GM21390 (cell line): ENCODE measurements around the gene ZSWIM3.

Source experiments
- ATAC-seq: cut with Tn5 transposase; IDR thresholded peaks from one replicate; pipeline ENCODE4 v1.9.1; 2021; ENCODE audit not compliant: unreplicated experiment

ZSWIM3 gene

DNA sequence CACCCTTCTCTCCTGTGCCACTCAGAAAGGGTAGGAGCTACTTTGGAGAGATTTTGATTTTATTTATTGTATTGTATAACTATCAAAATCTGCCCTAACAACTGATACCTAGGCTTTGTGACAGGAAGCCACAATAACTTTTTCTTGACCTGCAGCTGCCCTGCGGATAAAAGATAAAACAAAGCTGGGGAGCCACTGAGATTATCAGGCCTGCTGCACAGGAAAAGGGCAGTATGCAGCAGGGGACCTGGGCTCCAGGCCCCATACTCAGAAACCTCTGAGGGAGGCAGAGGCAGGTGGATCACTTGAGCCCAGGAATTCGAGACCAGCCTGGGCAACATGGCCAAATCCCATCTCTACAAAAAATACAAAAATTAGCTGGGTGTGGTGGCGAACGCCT is 24.8 kb upstream of the ZSWIM3 start:
- no peak for ATAC-seq

DNA sequence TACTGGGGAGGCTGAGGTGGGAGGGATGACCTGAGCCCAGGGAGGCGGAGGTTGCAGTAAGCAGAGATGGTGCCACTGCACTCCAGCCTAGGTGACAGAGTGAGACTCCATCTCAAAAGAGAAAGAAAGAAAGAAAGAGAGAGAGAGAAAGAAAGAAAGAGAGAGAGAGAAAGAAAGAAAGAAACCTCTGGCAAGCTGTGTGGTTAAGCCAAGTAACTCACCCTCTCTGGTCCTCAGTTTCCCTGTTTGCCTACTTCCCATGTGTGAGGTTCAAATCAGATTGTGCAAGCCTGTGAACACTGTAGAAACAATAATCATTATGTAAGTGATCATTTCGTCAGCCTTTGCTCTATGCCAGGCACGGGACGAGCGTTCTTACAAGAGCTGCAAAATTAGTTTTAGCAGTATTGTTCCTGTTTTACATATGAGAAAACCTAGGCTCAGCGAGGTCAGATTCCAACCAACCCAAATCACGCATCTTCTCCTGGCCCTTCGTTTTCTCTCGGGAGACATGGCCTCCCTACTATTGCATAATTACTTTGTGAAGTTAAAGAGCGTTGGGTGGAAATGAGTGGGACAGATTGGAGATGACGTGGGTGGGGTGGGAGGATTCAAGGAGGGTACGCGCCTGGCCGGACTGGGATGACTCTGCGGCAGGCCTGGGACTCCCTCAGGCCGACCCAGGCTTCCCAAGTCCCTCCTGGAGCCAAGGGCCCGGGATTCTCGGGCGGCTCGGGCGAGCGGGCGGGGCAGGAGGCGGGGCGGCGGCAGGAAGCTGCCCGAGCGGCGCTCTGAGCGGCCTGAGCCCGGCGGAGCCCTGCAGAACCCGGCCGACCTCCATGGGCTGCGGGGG is 24.2 kb upstream of the ZSWIM3 start, which contains the start of gene SNX21:
TSS of gene SNX21 (plus strand) at position 770 of the 853 bp plus-strand sequence. CDS start 121 bp downstream, outside the sequence.
- no peak for ATAC-seq

DNA sequence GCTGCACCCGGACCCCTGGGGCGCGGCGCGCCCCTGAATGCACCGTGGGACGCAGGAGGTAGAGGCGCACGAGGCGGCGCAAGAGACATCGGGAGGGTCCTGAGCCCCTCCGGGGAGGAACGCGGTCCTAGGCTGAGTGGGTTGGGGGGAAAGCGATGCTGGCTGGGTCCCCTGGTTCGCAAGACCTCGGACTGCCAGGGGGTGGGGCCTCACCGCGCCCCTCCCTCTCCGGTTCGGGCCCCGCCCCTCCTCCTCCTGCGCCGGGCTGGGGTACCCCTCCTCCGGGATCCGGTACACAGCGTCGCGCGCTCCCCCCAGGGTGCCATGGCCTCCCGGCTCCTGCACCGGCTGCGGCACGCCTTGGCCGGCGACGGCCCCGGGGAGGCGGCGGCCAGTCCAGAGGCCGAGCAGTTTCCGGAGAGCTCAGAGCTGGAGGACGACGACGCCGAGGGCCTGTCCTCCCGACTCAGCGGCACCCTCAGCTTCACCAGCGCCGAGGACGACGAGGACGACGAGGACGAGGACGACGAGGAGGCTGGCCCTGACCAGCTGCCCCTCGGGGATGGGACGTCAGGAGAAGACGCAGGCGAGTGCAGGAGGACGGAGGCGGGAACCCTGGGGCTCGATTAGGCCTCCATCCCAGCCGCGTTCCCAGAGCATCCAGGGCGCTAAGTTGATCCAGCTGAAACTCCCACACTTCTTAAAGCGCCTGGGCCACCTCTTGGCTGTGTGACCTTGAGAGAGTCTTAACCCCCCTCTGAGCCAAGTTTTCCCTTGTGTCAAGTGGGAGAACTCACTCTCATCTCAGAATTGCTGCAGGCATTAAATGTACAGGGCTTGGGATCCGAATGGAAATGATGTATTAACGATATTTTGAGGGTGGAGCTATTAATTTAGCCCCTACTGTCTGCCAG is 23.3 kb upstream of the ZSWIM3 start:
- ATAC-seq = no peak

DNA sequence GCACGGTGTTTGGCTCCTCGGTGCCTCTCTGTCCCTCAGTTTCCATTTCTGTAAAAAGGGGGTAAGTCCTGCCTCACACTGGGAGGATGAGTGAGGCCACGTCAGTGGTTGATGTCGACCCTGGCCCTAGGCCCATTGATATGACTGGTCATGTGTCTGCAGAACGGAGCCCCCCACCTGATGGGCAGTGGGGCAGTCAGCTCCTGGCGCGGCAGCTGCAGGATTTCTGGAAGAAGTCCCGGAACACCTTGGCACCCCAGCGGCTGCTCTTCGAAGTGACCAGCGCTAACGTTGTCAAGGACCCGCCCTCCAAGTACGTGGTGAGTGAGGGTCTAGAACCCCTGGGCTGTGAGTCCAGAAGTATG is 22.6 kb upstream of the ZSWIM3 start:
- ATAC-seq = no peak

DNA sequence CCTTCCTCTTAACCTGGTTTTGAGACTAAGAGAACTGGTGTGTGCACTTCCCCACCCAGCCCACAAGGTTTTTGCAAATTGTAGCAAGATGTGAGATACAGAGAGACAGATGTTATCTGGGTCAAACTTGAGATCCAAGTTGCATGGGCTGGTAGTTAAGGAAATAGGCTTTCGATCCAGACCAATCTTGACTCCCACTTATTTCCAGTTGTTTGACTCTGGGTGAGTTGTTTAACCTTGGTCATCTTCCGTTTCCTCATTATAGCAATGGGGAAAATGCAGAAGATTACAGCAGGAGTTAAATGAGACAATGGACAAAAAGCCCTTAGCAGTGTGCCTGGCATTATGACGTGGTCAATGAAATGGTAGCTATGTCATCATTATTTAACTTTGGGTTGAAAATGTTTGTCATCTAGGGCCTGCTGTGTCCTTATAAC is 22.1 kb upstream of the ZSWIM3 start:
- ATAC-seq = no peak

DNA sequence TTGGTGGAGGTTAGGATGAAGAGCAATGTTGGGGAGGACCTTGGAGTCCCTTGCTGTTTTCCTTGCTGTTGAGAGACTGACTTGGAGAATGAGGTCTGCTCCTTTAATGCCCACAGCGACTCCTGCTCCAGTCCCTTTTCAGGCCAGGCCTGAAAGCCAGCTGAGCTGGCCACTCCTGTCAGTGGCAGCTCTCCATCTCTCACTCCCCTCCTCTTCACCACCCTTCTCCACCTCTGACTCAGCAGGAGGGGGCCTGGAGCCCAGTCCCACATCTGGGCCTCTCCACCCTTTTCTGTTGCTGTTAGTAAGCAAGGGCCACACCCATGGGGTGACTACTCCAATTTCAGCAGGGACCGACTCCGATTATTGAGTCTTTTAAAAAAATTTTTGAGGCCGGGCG is 21.6 kb upstream of the ZSWIM3 start:
- no peak for ATAC-seq

DNA sequence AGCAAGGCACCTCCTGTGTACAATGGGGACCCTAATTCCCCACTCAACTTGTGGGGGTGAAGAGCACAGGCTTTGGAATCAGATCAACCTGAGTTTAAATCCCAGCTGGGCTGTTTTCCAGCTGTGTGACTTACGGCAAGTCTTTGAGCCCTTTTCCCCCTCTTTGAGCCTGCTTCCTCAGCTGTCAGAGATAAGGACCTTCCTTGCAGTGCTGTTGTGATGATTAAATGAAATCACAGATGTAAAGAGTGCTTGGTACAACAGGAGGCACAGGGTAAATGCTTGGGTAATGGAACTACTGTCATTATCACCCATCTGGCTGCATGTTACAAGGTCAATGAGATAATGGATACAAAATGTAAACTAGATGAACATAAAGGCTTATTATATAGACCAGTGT is 20.6 kb upstream of the ZSWIM3 start:
- no peak for ATAC-seq

DNA sequence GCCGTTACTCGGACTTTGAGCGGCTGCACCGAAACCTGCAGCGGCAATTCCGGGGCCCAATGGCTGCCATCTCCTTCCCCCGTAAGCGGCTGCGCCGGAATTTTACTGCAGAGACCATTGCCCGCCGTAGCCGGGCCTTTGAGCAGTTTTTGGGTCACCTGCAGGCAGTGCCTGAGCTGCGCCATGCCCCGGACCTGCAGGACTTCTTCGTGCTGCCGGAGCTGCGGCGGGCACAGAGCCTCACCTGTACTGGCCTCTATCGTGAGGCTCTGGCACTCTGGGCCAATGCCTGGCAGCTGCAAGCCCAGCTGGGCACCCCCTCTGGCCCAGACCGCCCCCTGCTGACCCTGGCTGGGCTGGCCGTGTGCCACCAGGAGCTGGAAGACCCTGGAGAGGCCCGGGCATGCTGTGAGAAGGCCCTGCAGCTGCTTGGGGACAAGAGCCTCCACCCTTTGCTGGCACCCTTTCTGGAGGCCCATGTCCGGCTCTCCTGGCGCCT is 16.7 kb upstream of the ZSWIM3 start:
- ATAC-seq = no peak

DNA sequence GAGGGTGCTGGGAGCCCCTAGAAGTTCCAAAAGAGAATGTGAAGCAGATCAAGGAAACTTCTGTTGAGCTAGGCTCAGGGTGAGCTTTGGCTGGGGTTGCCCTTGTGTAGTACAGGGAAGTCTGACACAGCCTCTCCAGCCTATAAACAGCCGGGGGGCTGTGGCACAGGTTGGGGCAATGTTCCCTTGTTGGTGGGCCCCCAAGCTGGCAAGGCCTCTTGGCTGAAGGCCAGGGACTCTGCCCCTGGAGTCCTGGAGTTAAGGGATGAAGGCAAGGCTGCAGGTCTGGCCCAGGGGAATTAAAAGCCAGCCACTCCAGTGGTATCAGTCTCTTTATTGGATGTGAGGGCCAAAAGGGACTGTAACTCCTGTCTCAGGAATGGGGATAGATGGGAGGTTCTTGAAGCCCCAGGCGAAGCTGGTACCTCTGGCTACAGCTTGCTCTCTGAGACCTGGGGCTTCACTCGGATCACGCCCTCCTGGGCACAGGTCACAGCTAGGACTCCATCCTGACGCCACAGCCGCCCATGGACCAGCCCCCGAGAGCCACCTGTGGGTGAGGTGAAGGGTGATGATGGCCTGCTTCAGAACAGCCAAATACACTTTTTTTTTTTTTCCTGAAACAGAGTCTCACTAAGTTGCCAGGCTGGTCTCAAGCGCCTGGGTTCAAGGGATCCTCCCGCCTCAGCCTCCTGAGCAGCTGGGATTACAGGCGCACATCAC is 15.8 kb upstream of the ZSWIM3 start:
- no peak for ATAC-seq

DNA sequence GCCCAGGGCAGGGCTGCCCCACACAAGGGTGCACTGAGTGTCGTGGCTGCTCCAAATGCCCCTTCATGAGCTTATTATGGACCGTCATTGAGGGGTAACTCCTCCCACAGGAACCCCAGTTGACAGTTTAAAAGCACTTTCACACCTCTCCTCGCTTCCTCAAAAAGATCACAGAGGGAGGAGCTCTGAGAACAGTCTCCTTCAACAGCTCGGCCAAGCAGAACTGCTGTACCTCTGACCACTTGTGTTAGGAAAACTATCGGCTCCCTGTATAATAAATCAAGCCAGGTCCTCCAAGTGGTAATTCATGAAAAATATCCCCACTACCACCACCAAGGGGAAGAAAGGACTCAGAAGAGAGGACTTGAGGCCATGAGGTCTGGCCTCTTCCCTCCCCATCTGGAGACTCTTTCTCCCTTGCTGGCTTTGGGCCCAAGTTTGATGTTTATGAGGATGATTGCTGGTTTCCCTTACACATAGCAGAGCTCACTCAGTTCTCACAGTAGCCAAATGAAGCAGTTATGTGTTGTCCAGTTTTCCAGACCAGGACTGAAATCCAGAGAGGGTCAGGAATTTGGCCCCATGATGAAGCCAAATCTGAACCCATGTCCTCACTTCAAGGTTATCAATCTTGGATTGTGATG is 15.1 kb upstream of the ZSWIM3 start:
- peak; percentile 81 for ATAC-seq

DNA sequence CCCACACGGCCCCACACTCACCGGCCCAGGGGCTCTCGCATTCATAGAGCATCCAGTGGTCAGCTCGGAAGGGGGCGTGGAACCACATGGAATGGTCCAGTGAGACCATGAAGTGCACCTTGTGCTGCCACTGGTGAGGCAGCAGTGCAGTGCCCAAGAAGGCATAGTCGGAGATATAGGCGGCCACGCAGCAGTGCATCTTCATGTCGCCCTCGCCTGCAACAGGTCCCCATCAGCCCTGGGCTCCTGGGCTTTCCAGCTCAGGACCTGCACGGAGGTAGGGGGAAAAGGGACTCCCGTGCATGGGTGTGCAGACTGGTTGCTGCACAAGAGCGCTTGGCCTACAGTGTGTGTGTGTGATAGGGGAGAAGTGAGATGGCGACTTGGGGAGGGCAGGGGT is 13.9 kb upstream of the ZSWIM3 start:
- no peak for ATAC-seq

DNA sequence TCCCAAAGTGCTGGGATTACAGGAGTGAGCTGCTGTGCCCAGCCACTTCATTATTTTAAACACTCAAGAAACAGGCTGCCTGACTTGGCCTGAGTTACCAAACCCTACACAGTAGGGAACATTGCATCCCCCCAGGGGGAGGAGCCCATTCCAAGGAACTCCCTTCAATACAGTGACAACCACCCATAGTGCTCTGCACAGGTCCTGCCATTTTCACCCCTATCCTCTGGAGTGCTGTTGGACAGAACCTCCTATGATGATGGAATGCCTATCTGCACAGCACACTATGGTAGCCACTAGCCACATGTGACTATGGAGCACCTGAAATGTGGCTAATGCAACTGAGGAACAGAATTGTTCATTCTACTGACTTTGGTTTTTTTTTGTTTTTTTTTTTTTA is 12.0 kb upstream of the ZSWIM3 start:
- ATAC-seq = no peak

DNA sequence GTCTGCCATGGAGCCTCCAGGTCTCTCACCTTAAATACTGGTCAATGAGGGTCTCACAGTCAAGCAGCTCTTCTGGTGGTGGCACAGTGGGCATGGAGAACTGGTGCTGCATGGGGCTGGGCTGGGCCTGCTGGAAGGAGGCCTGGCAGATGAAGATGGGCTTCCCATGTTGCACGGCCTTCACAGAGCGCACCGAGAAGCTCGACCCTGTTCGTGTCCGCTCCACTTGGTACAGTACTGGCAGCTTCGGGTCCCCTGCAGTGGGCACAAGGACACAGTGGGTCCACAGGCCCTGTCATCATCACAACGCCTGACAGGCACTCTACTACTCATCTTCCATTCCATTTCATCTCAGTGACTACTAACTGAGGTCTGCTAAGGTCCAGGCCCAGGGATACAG is 9.0 kb upstream of the ZSWIM3 start:
- no peak for ATAC-seq

DNA sequence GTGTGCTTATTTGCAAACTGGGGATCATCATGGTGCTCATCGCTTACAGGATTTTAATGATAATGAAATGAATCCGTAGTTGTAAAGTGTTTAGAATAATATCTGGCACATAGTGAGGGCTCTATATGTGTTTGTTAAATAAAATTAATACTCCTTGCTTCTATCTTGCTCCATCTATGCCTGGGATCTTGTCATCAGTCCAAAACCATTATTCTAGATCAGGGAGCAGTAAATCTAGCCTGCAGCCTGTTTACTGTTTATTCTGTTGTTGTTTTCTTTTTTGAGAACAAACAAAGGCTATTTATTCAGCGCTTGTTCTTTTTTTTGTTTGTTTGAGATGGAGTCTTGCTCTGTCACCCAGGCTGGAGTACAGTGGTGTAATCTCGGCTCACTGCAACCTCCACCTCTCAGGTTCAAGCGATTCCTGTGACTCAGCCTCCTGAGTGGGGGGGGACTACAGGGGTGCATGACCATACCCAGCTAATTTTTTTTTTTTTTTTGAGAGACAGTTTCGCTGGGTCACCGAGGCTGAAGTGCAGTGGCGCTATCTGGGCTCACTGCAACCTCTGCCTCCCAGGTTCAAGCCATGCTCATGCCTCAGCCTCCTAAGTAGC is 8.3 kb upstream of the ZSWIM3 start:
- ATAC-seq = no peak

DNA sequence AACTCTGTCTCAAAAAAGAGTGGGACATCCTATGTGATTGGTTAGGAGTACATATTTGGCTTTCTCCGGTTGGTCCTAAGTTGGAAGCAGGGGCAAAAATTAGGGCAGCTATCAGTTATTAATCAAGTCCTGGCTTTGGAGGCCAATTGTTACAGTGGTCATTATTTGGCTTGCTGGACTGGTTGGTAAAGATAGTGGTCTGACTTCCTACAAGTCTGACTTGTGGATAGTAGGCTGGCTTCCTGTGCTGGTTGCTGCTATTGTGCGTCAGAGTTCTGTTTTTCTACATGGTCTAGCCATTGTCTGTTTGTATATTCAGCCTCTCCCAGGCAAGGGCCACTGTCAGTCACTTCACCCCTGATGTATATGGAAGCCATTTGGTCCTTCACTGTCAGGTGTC is 7.2 kb upstream of the ZSWIM3 start:
- ATAC-seq = no peak

DNA sequence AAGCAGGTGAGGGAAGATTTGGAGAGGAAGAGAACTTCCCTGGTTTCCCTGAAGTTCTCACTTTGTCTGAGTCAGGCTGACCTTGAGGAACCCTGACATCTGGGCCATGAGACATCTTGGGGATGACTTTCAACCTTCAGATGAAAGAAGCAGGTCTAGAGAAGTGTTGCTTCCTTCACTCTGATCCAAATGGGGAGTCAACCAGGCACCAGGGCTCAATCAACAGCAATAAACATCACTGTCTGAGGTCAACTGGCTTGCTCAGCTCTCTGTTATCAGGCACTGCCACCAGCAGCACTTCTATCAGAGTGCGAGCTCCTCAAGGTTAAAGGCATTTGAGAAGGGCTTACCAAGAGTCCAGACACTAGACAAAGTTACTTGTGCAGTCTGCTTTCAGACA is 6.5 kb upstream of the ZSWIM3 start:
- ATAC-seq = no peak

DNA sequence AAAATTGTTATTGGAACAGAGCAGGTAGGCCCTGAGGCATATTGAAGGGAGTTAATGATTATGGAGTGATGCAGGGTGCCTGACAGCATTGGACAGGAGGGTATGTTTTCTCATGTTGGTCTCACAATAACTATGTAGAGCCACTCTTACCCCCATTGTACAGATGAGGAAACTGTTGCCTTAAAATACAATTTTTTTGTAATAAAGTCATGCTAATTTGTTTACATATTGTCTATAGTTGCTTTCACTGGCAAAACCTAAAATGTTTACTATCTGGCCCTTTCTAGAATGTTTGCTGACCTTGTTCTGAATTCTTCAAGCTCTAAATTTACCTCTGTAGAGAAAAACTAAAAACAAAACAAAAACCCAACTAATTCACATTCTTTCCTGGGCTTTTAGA is 5.9 kb upstream of the ZSWIM3 start:
- ATAC-seq = no peak

DNA sequence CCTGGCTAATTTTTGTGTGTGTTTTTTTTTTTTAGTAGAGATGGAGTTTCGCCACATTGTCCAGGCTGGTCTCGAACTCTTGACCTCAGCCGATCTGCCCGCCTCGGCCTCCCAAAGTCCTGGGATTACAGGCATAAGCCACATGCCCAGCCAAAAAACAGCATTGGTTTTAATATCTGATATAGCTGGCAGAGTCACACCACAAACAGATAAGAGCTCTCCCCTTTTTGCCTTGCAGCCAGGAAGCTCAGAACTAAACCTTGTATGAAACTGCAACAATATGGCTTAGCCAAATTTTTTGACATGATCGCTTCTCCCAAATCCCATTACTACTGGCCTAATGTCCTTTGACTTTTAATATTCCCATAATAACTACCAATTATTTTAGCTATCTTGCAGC is 5.1 kb upstream of the ZSWIM3 start:
- ATAC-seq = no peak

DNA sequence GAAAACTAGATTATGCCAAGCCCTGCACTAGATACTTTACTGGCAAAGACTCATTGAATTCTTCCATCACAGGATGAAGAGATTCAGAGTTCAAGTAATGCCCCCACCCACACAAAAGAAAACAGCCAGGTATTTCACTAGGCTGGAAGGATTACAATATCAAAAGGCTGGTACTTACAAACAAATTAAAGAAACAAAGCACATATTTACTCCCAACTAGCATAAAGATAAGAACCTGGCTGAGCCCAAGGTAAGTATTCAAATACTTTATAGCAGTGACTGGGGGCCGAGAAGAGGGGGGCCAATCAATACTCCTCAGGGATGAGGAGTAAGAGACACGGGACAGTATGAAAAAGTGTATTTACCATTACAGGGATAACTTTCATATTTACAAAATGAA is 3.9 kb upstream of the ZSWIM3 start:
- ATAC-seq = no peak

DNA sequence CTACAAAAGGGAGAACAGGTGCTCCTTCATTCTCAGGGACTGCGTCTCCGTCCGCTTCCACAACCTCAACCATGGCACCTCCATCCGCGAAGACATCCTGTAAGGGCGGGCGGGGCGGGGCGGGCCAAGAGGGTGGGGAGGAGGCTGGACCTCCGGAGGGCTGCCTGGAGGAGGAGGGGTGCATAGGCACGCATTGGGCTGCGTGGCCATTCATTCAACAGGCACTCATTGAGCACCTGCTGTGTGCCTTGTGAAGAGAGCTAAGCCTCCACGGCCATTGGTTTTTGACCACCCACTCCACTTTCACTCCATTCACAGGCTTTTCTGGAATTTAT is 435 bp downstream of the ZSWIM3 start:
- peak; percentile 4 for ATAC-seq
